Activated T-cell treated with anti-CD3 and anti-CD28 coated beads for 4 hours (primary cell): ENCODE data around the gene ING1.
"Not testable (repeated sequence)": the region's sequence is repeated elsewhere in the genome, so short reads cannot be mapped to it uniquely, and the experiment has no call there.

Source experiments
- DNase-seq: peaks from one replicate; pipeline ENCODE4 v3.0.0-alpha.2; 2020

ING1 gene

GRCh38 chr13:110716247-110716515, 2.7 kb downstream of the ING1 start:
- DNase-seq = no peak

GRCh38 chr13:110719036-110719710, 5.7 kb downstream of the ING1 start:
- DNase-seq = no peak

- DNase-seq = no peak
These were observed 9.5 kb downstream of the ING1 start for GRCh38 chr13:110722971-110723370.

GRCh38 chr13:110723598-110723997, 10.1 kb downstream of the ING1 start:
- no peak for DNase-seq

GRCh38 chr13:110726153-110726552, 12.7 kb downstream of the ING1 start:
- DNase-seq = not testable (repeated sequence)

GRCh38 chr13:110726726-110727125, 13.2 kb downstream of the ING1 start:
- peak; percentile 33 for DNase-seq

- no peak for DNase-seq
These were observed 17.6 kb downstream of the ING1 start for GRCh38 chr13:110731072-110731471.

- DNase-seq = no peak
These were observed 21.1 kb downstream of the ING1 start for GRCh38 chr13:110734561-110734960.

- DNase-seq = no peak
These were observed 24.1 kb downstream of the ING1 start for GRCh38 chr13:110737555-110737954.

- DNase-seq = no peak
These were observed 30.2 kb downstream of the ING1 start for GRCh38 chr13:110743687-110744086.

- no peak for DNase-seq
These were observed 32.9 kb downstream of the ING1 start for GRCh38 chr13:110746438-110746837.

- DNase-seq = no peak
These were observed 34.8 kb downstream of the ING1 start for GRCh38 chr13:110748271-110748670.

- no peak for DNase-seq
These were observed 42.7 kb downstream of the ING1 start for GRCh38 chr13:110756219-110756631.

GRCh38 chr13:110757296-110757695, 43.8 kb downstream of the ING1 start:
- no peak for DNase-seq

- DNase-seq = no peak
These were observed 44.8 kb downstream of the ING1 start for GRCh38 chr13:110758195-110758805.

- no peak for DNase-seq
These were observed 46.2 kb downstream of the ING1 start for GRCh38 chr13:110759710-110760109.

GRCh38 chr13:110760611-110761010, 47.1 kb downstream of the ING1 start:
- DNase-seq = no peak

GRCh38 chr13:110766671-110767430, 53.4 kb downstream of the ING1 start:
- DNase-seq = no peak

GRCh38 chr13:110767476-110767875, 54.0 kb downstream of the ING1 start:
- DNase-seq = no peak

GRCh38 chr13:110769097-110769496, 55.6 kb downstream of the ING1 start:
- no peak for DNase-seq

- no peak for DNase-seq
These were observed 57.2 kb downstream of the ING1 start for GRCh38 chr13:110770678-110771077.

GRCh38 chr13:110771194-110771593, 57.7 kb downstream of the ING1 start:
- no peak for DNase-seq

- no peak for DNase-seq
These were observed 58.8 kb downstream of the ING1 start for GRCh38 chr13:110772091-110772984.
